Astrocyte (in vitro differentiated cells and primary cell): ENCODE data around the gene TIMP4. TPM values are rescaled to one million over a fixed set of nuclear protein-coding genes. Genes with fewer than 3 reads are reported as not detected.

Experiments used
- DNase-seq: peaks from one replicate; pipeline ENCODE4 v3.0.0-alpha.2; 2010; ENCODE audit warnings: low read depth
- FAIRE-seq: peaks from 2 replicates; lab custom pipeline; 2011; peaks lifted over from hg19 to GRCh38; lab: Jason Lieb, UNC
- H2AFZ ChIP-seq: 2 replicates; pipeline ENCODE4 v1.6.0; 2012; ENCODE audit warnings: low read depth, low read length, inconsistent platforms
- H3K27ac ChIP-seq: 2 replicates; pipeline ENCODE4 v1.5.1; 2011; ENCODE audit warnings: low read depth, low read length, inconsistent platforms
- H3K27me3 ChIP-seq: 2 replicates; pipeline ENCODE4 v1.6.0; 2011; ENCODE audit warnings: low read length, inconsistent platforms; ENCODE audit not compliant: insufficient read depth
- H3K36me3 ChIP-seq: 2 replicates; pipeline ENCODE4 v1.5.1; 2011; ENCODE audit warnings: low read length, inconsistent platforms; ENCODE audit not compliant: insufficient read depth
- H3K4me1 ChIP-seq: 2 replicates; pipeline ENCODE4 v1.5.1; 2011; ENCODE audit warnings: low read length, inconsistent platforms; ENCODE audit not compliant: insufficient read depth
- H3K4me2 ChIP-seq: 2 replicates; pipeline ENCODE4 v1.6.0; 2012; ENCODE audit warnings: low read length, inconsistent platforms
- H3K4me3 ChIP-seq: 2 replicates; pipeline ENCODE4 v1.5.1; 2011; ENCODE audit warnings: low read depth, mild to moderate bottlenecking, low read length, inconsistent platforms; ENCODE audit not compliant: insufficient read depth
- H3K79me2 ChIP-seq: 2 replicates; pipeline ENCODE4 v1.6.0; 2012; ENCODE audit warnings: mild to moderate bottlenecking, low read length, inconsistent platforms; ENCODE audit not compliant: insufficient read depth
- H3K9ac ChIP-seq: 2 replicates; pipeline ENCODE4 v1.6.0; 2012; ENCODE audit warnings: mild to moderate bottlenecking, low read length, inconsistent platforms
- H3K9me3 ChIP-seq: 2 replicates; pipeline ENCODE4 v1.5.1; 2012; ENCODE audit warnings: low read depth, mild to moderate bottlenecking, low read length, inconsistent platforms; ENCODE audit not compliant: insufficient read depth
- H4K20me1 ChIP-seq: 2 replicates; pipeline ENCODE4 v1.6.0; 2012; ENCODE audit warnings: low read length, inconsistent platforms; ENCODE audit not compliant: insufficient read depth
- H3K27ac Mint-ChIP-seq: one replicate; pipeline ENCODE4 v1.8.0; 2021; ENCODE audit warnings: mild to moderate bottlenecking, mixed read lengths; ENCODE audit not compliant: unreplicated experiment
- H3K27me3 Mint-ChIP-seq: one replicate; pipeline ENCODE4 v1.8.0; 2021; ENCODE audit warnings: low read depth, mixed read lengths; ENCODE audit not compliant: unreplicated experiment
- H3K36me3 Mint-ChIP-seq: one replicate; pipeline ENCODE4 v1.8.0; 2021; ENCODE audit warnings: low read depth, mixed read lengths; ENCODE audit not compliant: unreplicated experiment
- H3K4me1 Mint-ChIP-seq: one replicate; pipeline ENCODE4 v1.8.0; 2021; ENCODE audit warnings: low read depth, mixed read lengths; ENCODE audit not compliant: unreplicated experiment
- H3K4me3 Mint-ChIP-seq: one replicate; pipeline ENCODE4 v1.8.0; 2021; ENCODE audit warnings: mild to moderate bottlenecking, moderate library complexity, mixed read lengths; ENCODE audit not compliant: unreplicated experiment
- H3K9me3 Mint-ChIP-seq: one replicate; pipeline ENCODE4 v1.8.0; 2021; ENCODE audit warnings: mild to moderate bottlenecking, mixed read lengths; ENCODE audit not compliant: unreplicated experiment
- EZH2 ChIP-seq: IDR thresholded peaks from 2 replicates; pipeline ENCODE4 v1.6.1; 2012; ENCODE audit warnings: mild to moderate bottlenecking, low read length, inconsistent platforms; ENCODE audit not compliant: insufficient read depth
- total RNA-seq: library from RNA; stranded (reverse); gene quantifications from 2 replicates; pipeline ENCODE4 v1.2.1, GENCODE V29; 2021
- TF ChIP-seq, protein P1 (sequence below): IDR thresholded peaks from 2 replicates; pipeline ENCODE4 v1.5.1; 2011; ENCODE audit warnings: low read depth, mild to moderate bottlenecking, inconsistent platforms, low read length, moderate library complexity; ENCODE audit not compliant: insufficient read depth

The TIMP4 gene
- total RNA-seq, 1 donor from 2014 or later: 2.0 TPM

DNA sequence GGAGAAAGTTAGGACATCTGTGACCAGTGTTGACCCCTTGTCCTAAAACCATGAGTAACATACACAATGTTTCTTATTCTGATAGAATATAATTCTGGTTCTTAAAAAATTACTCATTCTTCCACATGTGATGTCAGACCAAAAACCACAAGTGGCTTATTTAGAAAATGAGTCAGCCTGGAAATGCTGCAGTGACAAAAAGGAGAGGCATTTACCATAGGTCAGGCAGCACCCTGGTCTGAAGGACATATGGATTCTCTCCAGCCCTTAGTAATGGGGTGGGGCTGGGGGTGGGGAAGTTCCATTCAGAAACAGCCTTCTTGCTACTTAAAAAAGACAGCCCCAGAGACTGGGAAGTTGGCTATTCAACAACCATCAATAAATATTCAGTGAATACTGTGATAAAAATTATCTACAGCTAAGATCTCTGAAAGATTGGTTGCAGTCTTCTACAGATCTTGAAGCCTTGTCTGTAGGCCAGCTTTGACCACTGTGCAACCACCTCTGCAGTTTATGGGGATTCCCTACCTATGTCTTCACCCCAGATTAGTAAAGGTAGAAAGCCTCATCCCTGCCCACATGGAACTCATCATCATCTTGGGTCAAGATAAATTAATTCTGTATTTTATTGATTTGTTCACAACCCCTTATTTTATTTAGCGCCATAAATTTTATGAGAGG lies 34.9 kb upstream of the TIMP4 start:
- no peak for TF ChIP-seq EZH2
- TF ChIP-seq, protein P1, sequence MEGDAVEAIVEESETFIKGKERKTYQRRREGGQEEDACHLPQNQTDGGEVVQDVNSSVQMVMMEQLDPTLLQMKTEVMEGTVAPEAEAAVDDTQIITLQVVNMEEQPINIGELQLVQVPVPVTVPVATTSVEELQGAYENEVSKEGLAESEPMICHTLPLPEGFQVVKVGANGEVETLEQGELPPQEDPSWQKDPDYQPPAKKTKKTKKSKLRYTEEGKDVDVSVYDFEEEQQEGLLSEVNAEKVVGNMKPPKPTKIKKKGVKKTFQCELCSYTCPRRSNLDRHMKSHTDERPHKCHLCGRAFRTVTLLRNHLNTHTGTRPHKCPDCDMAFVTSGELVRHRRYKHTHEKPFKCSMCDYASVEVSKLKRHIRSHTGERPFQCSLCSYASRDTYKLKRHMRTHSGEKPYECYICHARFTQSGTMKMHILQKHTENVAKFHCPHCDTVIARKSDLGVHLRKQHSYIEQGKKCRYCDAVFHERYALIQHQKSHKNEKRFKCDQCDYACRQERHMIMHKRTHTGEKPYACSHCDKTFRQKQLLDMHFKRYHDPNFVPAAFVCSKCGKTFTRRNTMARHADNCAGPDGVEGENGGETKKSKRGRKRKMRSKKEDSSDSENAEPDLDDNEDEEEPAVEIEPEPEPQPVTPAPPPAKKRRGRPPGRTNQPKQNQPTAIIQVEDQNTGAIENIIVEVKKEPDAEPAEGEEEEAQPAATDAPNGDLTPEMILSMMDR: no peak

DNA sequence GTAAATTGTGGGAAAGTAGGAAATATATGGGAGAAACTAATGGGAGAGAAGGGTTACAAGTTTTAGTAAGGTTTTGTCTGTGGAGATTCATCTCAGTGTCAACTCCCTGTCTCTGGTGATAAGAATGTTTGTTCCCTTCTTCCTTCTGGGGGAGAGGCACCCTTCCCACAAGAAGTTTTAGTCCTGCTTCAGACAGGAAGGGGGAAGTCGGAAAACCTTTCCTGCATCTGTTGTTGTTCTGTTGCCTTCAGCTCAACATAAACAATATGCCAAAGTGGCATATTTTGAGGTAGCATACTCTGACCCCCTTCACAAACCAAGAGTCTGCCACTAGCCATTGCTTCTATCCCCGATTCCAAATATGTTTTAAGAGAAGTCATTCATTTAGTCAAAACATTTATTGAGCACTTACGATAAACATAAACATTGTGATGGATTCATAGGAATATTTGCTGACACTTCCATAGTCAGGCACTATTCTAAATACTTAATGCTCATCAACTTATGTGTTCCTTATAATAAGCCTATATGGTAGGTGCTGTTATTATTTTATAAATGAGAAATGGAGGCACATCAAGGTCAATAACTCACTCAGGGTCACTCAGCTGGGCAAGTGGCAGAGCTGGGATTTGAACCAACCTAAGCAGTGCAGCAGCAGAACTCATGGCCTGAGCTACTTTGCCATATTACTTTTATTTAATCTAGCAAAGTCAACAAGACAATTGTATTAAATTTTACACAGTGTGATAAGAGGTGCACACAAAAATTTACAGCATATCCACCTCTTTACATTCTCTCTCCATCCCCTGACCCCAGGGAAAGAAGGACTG lies 34.2 kb upstream of the TIMP4 start:
- H3K27ac Mint-ChIP-seq: no peak overlapping the region

More for the DNA sequence above, 34.9 kb upstream of the TIMP4 start:
- Histone ChIP-seq H3K4me2 (peak overlapping the region; percentile 77), H3K4me3 (peak overlapping the region; percentile 25), H3K36me3 (no peaks in the 10 kb centered on the region), H3K9me3 (no peaks in the 10 kb centered on the region), H3K4me1 (peaks cover 32% of the 10 kb centered on the region), H4K20me1 (no peaks in the 10 kb centered on the region), H3K79me2 (no peaks in the 10 kb centered on the region), H3K27me3 (no peaks in the 10 kb centered on the region), H3K27ac (peak overlapping the region; percentile 89), H3K9ac (peak overlapping the region; percentile 53), H2AFZ (no peak overlapping the region)
- DNase-seq: peak; percentile 99
- Mint-ChIP-seq H3K4me1 (peaks cover 35% of the 10 kb centered on the region), H3K9me3 (peaks cover 4% of the 10 kb centered on the region), H3K27ac (peak overlapping the region; percentile 96), H3K27me3 (peaks cover 4% of the 10 kb centered on the region), H3K36me3 (peaks cover 2% of the 10 kb centered on the region), H3K4me3 (peak overlapping the region; percentile 11)
- FAIRE-seq: peak; percentile 56

More for the DNA sequence above, 34.2 kb upstream of the TIMP4 start:
- Histone ChIP-seq H3K36me3 (no peaks in the 10 kb centered on the region), H3K27ac (peak overlapping the region; percentile 73), H3K4me2 (peak overlapping the region; percentile 27), H3K4me3 (no peak overlapping the region), H2AFZ (no peak overlapping the region), H3K79me2 (no peaks in the 10 kb centered on the region), H3K4me1 (peaks cover 40% of the 10 kb centered on the region), H3K27me3 (no peaks in the 10 kb centered on the region), H4K20me1 (no peaks in the 10 kb centered on the region), H3K9ac (peak overlapping the region; percentile 2), H3K9me3 (no peaks in the 10 kb centered on the region)
- peaks cover 4% of the 10 kb centered on the region for H3K27me3 Mint-ChIP-seq
- FAIRE-seq: no peak
- H3K4me1 Mint-ChIP-seq: peaks cover 42% of the 10 kb centered on the region
- no peak for TF ChIP-seq EZH2
- TF ChIP-seq, protein P1: no peak
- peaks cover 4% of the 10 kb centered on the region for H3K9me3 Mint-ChIP-seq
- no peak for DNase-seq
- no peak overlapping the region for H3K4me3 Mint-ChIP-seq
- peaks cover 2% of the 10 kb centered on the region for H3K36me3 Mint-ChIP-seq
